Pulmonary artery endothelial cell (primary cell): ENCODE results near the gene TBC1D8. TPM values are rescaled to one million over a fixed set of nuclear protein-coding genes. Genes with fewer than 3 reads are reported as not detected.
"Not testable (repeated sequence)": the region's sequence is repeated elsewhere in the genome, so short reads cannot be mapped to it uniquely, and the experiment has no call there.

ENCODE experiments used
- DNase-seq: peaks from one replicate; pipeline ENCODE4 v3.0.0-alpha.2; 2011; ENCODE audit warnings: low read depth, low spot score
- total RNA-seq: library from RNA; depleted of rRNA; stranded (reverse); fragments of >200 nt; gene quantifications from 2 replicates; pipeline ENCODE4 v1.2.3, GENCODE V29; 2014

Gene TBC1D8
- total RNA-seq, 1 donor from 2014 or later, result 52.5 TPM

- DNase-seq, result peak; percentile 32
These were observed 86.2 kb downstream of the TBC1D8 start for GRCh38 chr2:101064868-101065549.

- no peak for DNase-seq
These were observed 86.7 kb downstream of the TBC1D8 start for GRCh38 chr2:101064505-101064867.

- no peak for DNase-seq
These were observed 87.1 kb downstream of the TBC1D8 start for GRCh38 chr2:101064125-101064502.

- DNase-seq, result peak; percentile 83
These were observed 87.6 kb downstream of the TBC1D8 start for GRCh38 chr2:101063352-101064124.

GRCh38 chr2:101058386-101058785 lies 92.8 kb downstream of the TBC1D8 start:
- DNase-seq, result no peak

- no peak for DNase-seq
These were observed 93.9 kb downstream of the TBC1D8 start for GRCh38 chr2:101057051-101057933.

GRCh38 chr2:101053117-101053516 lies 98.1 kb downstream of the TBC1D8 start:
- DNase-seq, result no peak

GRCh38 chr2:101052147-101052546 lies 99.0 kb downstream of the TBC1D8 start:
- DNase-seq, result no peak

- DNase-seq, result not testable (repeated sequence)
These were observed 100.3 kb downstream of the TBC1D8 start for GRCh38 chr2:101050886-101051285.

GRCh38 chr2:101048756-101049155 lies 102.4 kb downstream of the TBC1D8 start:
- DNase-seq, result no peak

GRCh38 chr2:101047774-101048173 lies 103.4 kb downstream of the TBC1D8 start:
- no peak for DNase-seq

- peak; percentile 46 for DNase-seq
These were observed 104.0 kb downstream of the TBC1D8 start for GRCh38 chr2:101047075-101047766.

- no peak for DNase-seq
These were observed 105.9 kb downstream of the TBC1D8 start for GRCh38 chr2:101045330-101045729.

- DNase-seq, result no peak
These were observed 109.8 kb downstream of the TBC1D8 start for GRCh38 chr2:101041413-101041812.

GRCh38 chr2:101040761-101041160 lies 110.4 kb downstream of the TBC1D8 start:
- DNase-seq, result no peak

GRCh38 chr2:101040072-101040471 lies 111.1 kb downstream of the TBC1D8 start:
- no peak for DNase-seq

GRCh38 chr2:101038455-101039255 lies 112.5 kb downstream of the TBC1D8 start:
- DNase-seq, result no peak

- DNase-seq, result no peak
These were observed 113.9 kb downstream of the TBC1D8 start for GRCh38 chr2:101037161-101037755.

GRCh38 chr2:101036562-101036961 lies 114.6 kb downstream of the TBC1D8 start:
- no peak for DNase-seq
